Measurements from ENCODE around the gene IFIT2. TPM values are rescaled to one million over a fixed set of nuclear protein-coding genes. Genes with fewer than 3 reads are reported as not detected.

IFIT2 gene
- total and polyA plus RNA-seq, 2 experiments from 2014 or later = 7.0 to 9.5 TPM

DNA sequence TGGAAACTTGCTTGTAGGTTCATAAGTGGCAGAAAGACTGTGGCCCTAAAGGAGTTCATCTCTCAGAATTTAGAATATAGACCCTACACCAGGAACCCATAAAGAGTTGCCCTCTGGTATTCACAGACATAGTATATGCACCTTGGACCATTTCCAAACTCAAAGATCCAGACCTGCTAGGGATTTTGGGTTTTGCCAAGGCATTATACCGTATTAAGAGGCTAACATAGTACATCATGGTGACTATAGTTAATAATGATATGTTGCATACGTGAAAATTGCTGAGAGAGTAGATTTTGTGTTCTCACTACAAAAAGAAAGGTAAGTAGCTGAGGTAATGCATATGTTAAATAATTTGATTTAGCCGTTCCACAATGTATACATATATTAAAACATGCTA is 39.8 kb downstream of the IFIT2 start:
- no peaks in the 10 kb centered on the region for H3K79me2 ChIP-seq (ENCODE audit: insufficient read depth)
- 0 out of 2 replicates have a peak, but pooled peaks cover 9% of the 10 kb centered on the region for H3K36me3 ChIP-seq (ENCODE audit: low read depth)
- H3F3A ChIP-seq (ENCODE audit: insufficient read depth) = peaks cover 18% of the 10 kb centered on the region; the same call in 1 of the 2 replicates
- DNase-seq = no peak
- H3K4me3 ChIP-seq = no peak overlapping the region
- H4K20me1 ChIP-seq (ENCODE audit: insufficient read depth) = no peaks in the 10 kb centered on the region
- no peaks in the 10 kb centered on the region for H3K27me3 ChIP-seq (replicated peaks; ENCODE audit: insufficient read depth)
- H3K9ac ChIP-seq = no peak overlapping the region
- in situ Hi-C loops (cut with MboI) = no loop called here
- no peak overlapping the region for H2AFZ ChIP-seq
- WGBS, 2 experiments (ENCODE audit: low coverage in 1 of 2, low lambda C conversion rate in 2 of 2, missing lambda C conversion rate in 2 of 2) = 83 to 87% methylated on average over 3 of the region's 3 CpGs
- H3K4me2 ChIP-seq (ENCODE audit: unreplicated experiment) = no peak overlapping the region
- peaks cover 16% of the 10 kb centered on the region for H3K4me1 ChIP-seq (ENCODE audit: insufficient read depth)
- H3K27ac ChIP-seq = no peak overlapping the region
- no peaks in the 10 kb centered on the region for H3K9me3 ChIP-seq (ENCODE audit: low read depth)
- H3K9me2 ChIP-seq (ENCODE audit: insufficient read depth) = peaks cover 5% of the 10 kb centered on the region; the same call in 1 of the 2 replicates
- no peak for TF ChIP-seq EZH2phosphoT487 (IDR thresholded peaks at IDR 0.05; ENCODE audit: insufficient read depth, low read depth)
- TF ChIP-seq EZH2 (IDR thresholded peaks at IDR 0.05; ENCODE audit: insufficient read depth, poor library complexity, severe bottlenecking) = no peak

DNA sequence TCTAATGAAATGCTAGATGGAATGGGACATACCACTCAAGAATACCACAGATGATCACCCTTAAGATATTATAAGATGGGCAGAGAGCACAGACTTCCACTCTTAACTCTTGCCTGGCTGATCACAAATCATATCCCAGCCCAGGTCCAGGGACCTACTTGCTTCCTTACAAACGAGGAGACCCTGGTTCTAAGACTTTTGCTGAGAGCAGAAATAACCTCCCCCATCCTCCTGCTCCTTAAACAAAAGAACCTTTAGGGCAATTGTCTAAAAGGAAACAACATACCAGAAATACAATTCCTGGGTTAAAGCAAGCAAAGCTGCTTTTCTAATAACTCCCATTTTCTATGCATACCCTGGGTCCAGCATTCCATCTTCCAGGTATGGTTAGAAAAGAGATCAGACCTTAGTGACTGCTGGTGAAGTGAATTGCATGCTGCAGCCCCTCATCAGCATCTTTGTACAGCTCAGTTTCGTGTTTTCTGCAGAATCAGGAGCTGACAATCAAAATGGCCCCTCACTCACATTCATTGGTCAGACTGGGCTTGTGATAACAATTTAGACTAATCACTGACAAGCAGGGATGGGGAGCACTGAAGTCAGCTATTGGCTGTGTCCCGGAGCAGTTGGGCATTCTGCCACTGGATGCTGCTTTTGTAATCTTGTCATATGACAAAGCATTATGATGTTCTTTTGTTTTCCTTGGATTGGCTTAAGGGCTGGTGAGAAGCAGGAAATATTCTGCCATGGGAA is 40.5 kb downstream of the IFIT2 start:
- 42 to 44% methylated on average over 3 of the region's 3 CpGs for WGBS, 2 experiments (ENCODE audit: low coverage in 1 of 2, low lambda C conversion rate in 2 of 2, missing lambda C conversion rate in 2 of 2)
- Histone ChIP-seq H4K20me1 (ENCODE audit: insufficient read depth) (no peaks in the 10 kb centered on the region), H2AFZ (peak overlapping the region; percentile 47; the same call in 1 of the 2 replicates), H3K27me3 (replicated peaks; ENCODE audit: insufficient read depth) (no peaks in the 10 kb centered on the region), H3K4me1 (ENCODE audit: insufficient read depth) (peaks cover 18% of the 10 kb centered on the region), H3K79me2 (ENCODE audit: insufficient read depth) (no peaks in the 10 kb centered on the region), H3F3A (ENCODE audit: insufficient read depth) (peaks cover 18% of the 10 kb centered on the region; the same call in 1 of the 2 replicates), H3K4me2 (ENCODE audit: unreplicated experiment) (no peak overlapping the region), H3K27ac (peak overlapping the region; percentile 27; the same call in 1 of the 2 replicates), H3K4me3 (no peak overlapping the region), H3K9me2 (ENCODE audit: insufficient read depth) (peaks cover 5% of the 10 kb centered on the region; the same call in 1 of the 2 replicates), H3K9me3 (ENCODE audit: low read depth) (no peaks in the 10 kb centered on the region), H3K9ac (no peak overlapping the region), H3K36me3 (ENCODE audit: low read depth) (0 out of 2 replicates have a peak, but pooled peaks cover 9% of the 10 kb centered on the region)
- no peak for TF ChIP-seq EZH2 (IDR thresholded peaks at IDR 0.05; ENCODE audit: insufficient read depth, poor library complexity, severe bottlenecking)
- TF ChIP-seq EZH2phosphoT487 (IDR thresholded peaks at IDR 0.05; ENCODE audit: insufficient read depth, low read depth) = no peak
- DNase-seq = peak; percentile 74
- in situ Hi-C loops (cut with MboI) = no loop called here

DNA sequence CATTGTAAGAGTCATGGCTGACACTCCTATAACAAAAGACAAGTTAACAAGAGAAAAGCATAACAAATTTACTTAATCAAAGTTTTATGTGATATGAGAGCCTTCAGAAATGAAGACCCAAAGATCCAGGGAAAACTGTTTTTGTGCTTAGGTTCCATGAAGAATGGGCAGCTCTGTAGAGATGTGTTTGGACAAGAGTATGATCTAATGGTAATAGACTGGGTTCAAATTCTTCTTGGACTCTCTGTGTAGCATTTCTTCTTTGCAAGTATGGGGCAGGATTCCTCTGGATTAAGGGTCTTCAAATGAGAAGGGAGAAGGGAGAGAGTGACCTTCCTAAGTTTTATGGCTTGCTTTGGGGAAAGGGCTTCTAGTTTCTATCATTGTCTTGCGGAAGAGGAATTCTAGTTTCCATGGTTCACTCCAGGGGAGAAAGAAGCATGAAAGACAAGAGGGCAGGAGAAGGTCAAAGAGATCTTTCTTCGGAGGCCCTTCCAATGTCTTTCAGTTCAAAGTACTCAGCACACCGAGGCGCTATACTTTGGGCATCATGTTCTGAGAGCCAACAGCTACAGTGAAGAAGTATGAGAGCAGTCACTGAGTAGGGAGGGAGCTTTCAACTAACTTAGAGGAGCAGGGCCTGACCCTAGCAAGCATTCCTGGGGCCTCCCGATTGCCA is 41.4 kb downstream of the IFIT2 start:
- H3K9me3 ChIP-seq (ENCODE audit: low read depth) = no peaks in the 10 kb centered on the region
- no peak for TF ChIP-seq EZH2phosphoT487 (IDR thresholded peaks at IDR 0.05; ENCODE audit: insufficient read depth, low read depth)
- H2AFZ ChIP-seq = 0 out of 2 replicates have a peak overlapping the region, but pooled peaks have one; percentile 47
- no peak overlapping the region for H3K9ac ChIP-seq
- no peak overlapping the region for H3K4me3 ChIP-seq
- in situ Hi-C loops (cut with MboI) = no loop called here
- DNase-seq = no peak
- no peaks in the 10 kb centered on the region for H3K27me3 ChIP-seq (replicated peaks; ENCODE audit: insufficient read depth)
- H3K36me3 ChIP-seq (ENCODE audit: low read depth) = 0 out of 2 replicates have a peak, but pooled peaks cover 9% of the 10 kb centered on the region
- peaks cover 5% of the 10 kb centered on the region; the same call in 1 of the 2 replicates for H3K9me2 ChIP-seq (ENCODE audit: insufficient read depth)
- H3K27ac ChIP-seq = peak overlapping the region; percentile 27; the same call in 1 of the 2 replicates
- H3F3A ChIP-seq (ENCODE audit: insufficient read depth) = peaks cover 18% of the 10 kb centered on the region; the same call in 1 of the 2 replicates
- no peaks in the 10 kb centered on the region for H3K79me2 ChIP-seq (ENCODE audit: insufficient read depth)
- no peaks in the 10 kb centered on the region for H4K20me1 ChIP-seq (ENCODE audit: insufficient read depth)
- H3K4me2 ChIP-seq (ENCODE audit: unreplicated experiment) = no peak overlapping the region
- 86 to 87% methylated on average over 5 of the region's 5 CpGs for WGBS, 2 experiments (ENCODE audit: low coverage in 1 of 2, low lambda C conversion rate in 2 of 2, missing lambda C conversion rate in 2 of 2)
- peaks cover 13% of the 10 kb centered on the region; the same call in 1 of the 2 replicates for H3K4me1 ChIP-seq (ENCODE audit: insufficient read depth)

DNA sequence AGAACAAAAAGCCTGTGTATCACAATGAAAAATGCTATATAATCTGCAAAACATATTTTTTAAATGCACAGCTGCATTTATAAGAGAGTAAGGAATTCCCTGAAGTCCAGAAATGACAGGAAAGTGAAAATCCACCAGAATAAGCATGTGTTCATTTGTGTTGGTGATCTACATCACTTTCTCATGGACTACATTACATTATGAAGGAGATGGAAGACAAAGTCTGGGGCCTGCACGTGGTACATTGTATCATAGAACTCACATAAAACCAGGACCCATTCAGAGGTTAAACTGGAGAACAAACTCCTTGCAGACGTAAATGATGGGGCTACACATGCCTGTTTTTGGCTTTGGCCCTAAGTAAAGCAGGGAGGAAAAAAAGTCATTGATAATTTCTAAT is 42.3 kb downstream of the IFIT2 start:
- peaks cover 13% of the 10 kb centered on the region; the same call in 1 of the 2 replicates for H3K4me1 ChIP-seq (ENCODE audit: insufficient read depth)
- no peaks in the 10 kb centered on the region for H3K27me3 ChIP-seq (replicated peaks; ENCODE audit: insufficient read depth)
- 0 out of 2 replicates have a peak, but pooled peaks cover 8% of the 10 kb centered on the region for H3K36me3 ChIP-seq (ENCODE audit: low read depth)
- H3K9ac ChIP-seq = no peak overlapping the region
- in situ Hi-C loops (cut with MboI) = no loop called here
- TF ChIP-seq EZH2phosphoT487 (IDR thresholded peaks at IDR 0.05; ENCODE audit: insufficient read depth, low read depth) (no peak), EZH2 (IDR thresholded peaks at IDR 0.05; ENCODE audit: insufficient read depth, poor library complexity, severe bottlenecking) (no peak)
- H3K27ac ChIP-seq = no peak overlapping the region
- no peaks in the 10 kb centered on the region for H3K79me2 ChIP-seq (ENCODE audit: insufficient read depth)
- DNase-seq = no peak
- peaks cover 5% of the 10 kb centered on the region; the same call in 1 of the 2 replicates for H3K9me2 ChIP-seq (ENCODE audit: insufficient read depth)
- no peaks in the 10 kb centered on the region for H4K20me1 ChIP-seq (ENCODE audit: insufficient read depth)
- H3K9me3 ChIP-seq (ENCODE audit: low read depth) = no peaks in the 10 kb centered on the region
- no peak overlapping the region for H2AFZ ChIP-seq
- no peak overlapping the region for H3K4me3 ChIP-seq
- H3K4me2 ChIP-seq (ENCODE audit: unreplicated experiment) = no peak overlapping the region
- WGBS, 2 experiments (ENCODE audit: low coverage in 1 of 2, low lambda C conversion rate in 2 of 2, missing lambda C conversion rate in 2 of 2) = 39 to 58% methylated on average over 2 of the region's 2 CpGs
- H3F3A ChIP-seq (ENCODE audit: insufficient read depth) = peaks cover 18% of the 10 kb centered on the region; the same call in 1 of the 2 replicates
